ENCODE results near the gene RBPJ.

DNA sequence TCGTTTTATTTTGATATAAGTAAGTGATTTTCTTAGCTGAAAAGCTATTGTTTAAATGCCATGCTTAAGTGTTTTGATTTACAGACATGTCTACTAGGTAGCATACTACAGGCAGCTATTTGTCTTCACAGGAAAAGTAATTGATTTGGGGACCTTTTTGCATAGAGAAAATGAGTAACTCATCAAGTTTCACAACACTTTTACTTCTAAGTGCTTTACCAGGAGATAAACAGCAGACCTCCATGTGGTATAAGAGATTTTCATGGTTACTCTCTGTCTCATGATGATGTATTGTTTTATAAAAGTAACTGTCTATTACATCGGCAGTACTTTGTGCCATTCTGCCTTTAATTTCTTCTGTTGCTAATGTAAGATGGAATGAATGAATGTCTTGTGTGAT lies 28.7 kb downstream of the RBPJ start:
- TF ChIP-seq, protein P1, sequence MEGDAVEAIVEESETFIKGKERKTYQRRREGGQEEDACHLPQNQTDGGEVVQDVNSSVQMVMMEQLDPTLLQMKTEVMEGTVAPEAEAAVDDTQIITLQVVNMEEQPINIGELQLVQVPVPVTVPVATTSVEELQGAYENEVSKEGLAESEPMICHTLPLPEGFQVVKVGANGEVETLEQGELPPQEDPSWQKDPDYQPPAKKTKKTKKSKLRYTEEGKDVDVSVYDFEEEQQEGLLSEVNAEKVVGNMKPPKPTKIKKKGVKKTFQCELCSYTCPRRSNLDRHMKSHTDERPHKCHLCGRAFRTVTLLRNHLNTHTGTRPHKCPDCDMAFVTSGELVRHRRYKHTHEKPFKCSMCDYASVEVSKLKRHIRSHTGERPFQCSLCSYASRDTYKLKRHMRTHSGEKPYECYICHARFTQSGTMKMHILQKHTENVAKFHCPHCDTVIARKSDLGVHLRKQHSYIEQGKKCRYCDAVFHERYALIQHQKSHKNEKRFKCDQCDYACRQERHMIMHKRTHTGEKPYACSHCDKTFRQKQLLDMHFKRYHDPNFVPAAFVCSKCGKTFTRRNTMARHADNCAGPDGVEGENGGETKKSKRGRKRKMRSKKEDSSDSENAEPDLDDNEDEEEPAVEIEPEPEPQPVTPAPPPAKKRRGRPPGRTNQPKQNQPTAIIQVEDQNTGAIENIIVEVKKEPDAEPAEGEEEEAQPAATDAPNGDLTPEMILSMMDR (IDR thresholded peaks at IDR 0.05), result no peak
- no peak for TF ChIP-seq POLR2A (IDR thresholded peaks at IDR 0.05)

Measured in body of pancreas (tissue), 4 donors.